Bronchial epithelial cell (primary cell): ENCODE measurements around the gene DDX25. TPM values are rescaled to one million over a fixed set of nuclear protein-coding genes. Genes with fewer than 3 reads are reported as not detected.
A peak's percentile ranks its signal among the peaks of the same experiment; 100 is the strongest.

Source experiments
- DNase-seq: peaks from one replicate; pipeline ENCODE4 v3.0.0-alpha.2; 2010; ENCODE audit warnings: low read depth
- FAIRE-seq: peaks from 2 replicates; lab custom pipeline; 2011; peaks lifted over from hg19 to GRCh38; lab: Jason Lieb, UNC
- H3K27me3 ChIP-seq: 2 replicates; pipeline ENCODE4 v1.5.1; 2011; ENCODE audit warnings: low read length; ENCODE audit not compliant: control insufficient read depth, insufficient read depth
- H3K36me3 ChIP-seq: 2 replicates; pipeline ENCODE4 v1.5.1; 2011; ENCODE audit warnings: low read length; ENCODE audit not compliant: control insufficient read depth, insufficient read depth
- H3K4me3 ChIP-seq: 2 replicates; pipeline ENCODE4 v1.5.1; 2011; ENCODE audit warnings: mild to moderate bottlenecking, low read depth, low read length, control low read depth
- total RNA-seq: library from RNA; depleted of rRNA; stranded (reverse); fragments of >200 nt; gene quantifications from 2 replicates; pipeline ENCODE4 v1.2.1, GENCODE V29; 2014
- TF ChIP-seq, protein P1 (sequence below): IDR thresholded peaks from 2 replicates; pipeline ENCODE4 v1.5.1; 2011; ENCODE audit warnings: mild to moderate bottlenecking, moderate library complexity, low read length, control low read depth, inconsistent platforms; ENCODE audit not compliant: insufficient read depth, severe bottlenecking

DDX25 gene
- total RNA-seq, 1 donor from 2014 or later, result not detected

DNA sequence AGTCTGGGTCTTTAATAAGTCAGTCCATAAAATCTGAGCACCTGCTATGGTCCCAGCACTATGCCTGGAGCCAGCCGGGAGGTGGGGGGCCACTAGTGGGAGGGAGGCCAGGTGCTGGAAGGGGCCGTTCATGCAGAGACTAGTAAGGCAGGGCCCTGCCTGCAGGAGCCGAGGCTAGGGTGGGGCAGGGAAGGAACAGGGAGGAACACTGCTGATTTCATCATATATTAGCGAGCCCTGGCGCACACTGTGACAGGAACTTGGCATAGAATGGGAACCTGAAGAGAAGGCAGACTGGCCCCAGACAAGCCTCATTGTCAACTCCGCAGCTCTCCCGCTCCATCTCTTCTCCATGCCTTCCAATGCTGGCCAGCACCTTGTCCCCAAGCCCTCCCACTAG lies 48.7 kb downstream of the DDX25 start:
- H3K4me3 ChIP-seq, result no peak overlapping the region
- H3K27me3 ChIP-seq, result no peaks in the 10 kb centered on the region
- no peaks in the 10 kb centered on the region for H3K36me3 ChIP-seq
- FAIRE-seq, result no peak
- DNase-seq, result no peak
- TF ChIP-seq, protein P1, sequence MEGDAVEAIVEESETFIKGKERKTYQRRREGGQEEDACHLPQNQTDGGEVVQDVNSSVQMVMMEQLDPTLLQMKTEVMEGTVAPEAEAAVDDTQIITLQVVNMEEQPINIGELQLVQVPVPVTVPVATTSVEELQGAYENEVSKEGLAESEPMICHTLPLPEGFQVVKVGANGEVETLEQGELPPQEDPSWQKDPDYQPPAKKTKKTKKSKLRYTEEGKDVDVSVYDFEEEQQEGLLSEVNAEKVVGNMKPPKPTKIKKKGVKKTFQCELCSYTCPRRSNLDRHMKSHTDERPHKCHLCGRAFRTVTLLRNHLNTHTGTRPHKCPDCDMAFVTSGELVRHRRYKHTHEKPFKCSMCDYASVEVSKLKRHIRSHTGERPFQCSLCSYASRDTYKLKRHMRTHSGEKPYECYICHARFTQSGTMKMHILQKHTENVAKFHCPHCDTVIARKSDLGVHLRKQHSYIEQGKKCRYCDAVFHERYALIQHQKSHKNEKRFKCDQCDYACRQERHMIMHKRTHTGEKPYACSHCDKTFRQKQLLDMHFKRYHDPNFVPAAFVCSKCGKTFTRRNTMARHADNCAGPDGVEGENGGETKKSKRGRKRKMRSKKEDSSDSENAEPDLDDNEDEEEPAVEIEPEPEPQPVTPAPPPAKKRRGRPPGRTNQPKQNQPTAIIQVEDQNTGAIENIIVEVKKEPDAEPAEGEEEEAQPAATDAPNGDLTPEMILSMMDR, result no peak

DNA sequence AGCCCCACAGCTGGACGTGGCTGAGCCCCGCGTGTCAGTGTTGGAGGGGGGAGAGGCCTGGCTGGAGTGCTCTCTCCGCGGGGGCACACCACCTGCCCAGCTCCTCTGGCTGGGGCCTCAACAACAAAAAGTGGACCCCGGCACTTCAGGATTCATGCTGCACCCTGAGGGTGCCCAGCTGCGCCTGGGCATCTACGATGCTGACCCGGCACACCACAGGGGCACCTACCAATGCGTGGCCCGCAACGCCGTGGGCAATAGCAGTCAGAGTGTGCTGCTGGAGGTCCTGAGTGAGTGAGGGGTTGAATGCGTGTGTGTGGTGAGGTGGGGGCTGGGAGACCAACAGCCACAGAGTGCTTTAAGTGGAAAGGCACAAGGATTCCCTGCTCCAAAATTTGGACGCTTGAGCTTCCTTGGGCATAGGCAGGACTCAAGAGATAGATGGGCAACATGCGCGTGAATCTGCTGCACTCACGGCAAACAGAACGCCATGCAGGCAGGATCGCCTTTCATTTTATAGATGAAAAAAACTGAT lies 49.2 kb downstream of the DDX25 start:
- TF ChIP-seq, protein P1, result no peak
- no peaks in the 10 kb centered on the region for H3K36me3 ChIP-seq
- DNase-seq, result no peak
- FAIRE-seq, result peak; percentile 36
- no peak overlapping the region for H3K4me3 ChIP-seq
- no peaks in the 10 kb centered on the region for H3K27me3 ChIP-seq

DNA sequence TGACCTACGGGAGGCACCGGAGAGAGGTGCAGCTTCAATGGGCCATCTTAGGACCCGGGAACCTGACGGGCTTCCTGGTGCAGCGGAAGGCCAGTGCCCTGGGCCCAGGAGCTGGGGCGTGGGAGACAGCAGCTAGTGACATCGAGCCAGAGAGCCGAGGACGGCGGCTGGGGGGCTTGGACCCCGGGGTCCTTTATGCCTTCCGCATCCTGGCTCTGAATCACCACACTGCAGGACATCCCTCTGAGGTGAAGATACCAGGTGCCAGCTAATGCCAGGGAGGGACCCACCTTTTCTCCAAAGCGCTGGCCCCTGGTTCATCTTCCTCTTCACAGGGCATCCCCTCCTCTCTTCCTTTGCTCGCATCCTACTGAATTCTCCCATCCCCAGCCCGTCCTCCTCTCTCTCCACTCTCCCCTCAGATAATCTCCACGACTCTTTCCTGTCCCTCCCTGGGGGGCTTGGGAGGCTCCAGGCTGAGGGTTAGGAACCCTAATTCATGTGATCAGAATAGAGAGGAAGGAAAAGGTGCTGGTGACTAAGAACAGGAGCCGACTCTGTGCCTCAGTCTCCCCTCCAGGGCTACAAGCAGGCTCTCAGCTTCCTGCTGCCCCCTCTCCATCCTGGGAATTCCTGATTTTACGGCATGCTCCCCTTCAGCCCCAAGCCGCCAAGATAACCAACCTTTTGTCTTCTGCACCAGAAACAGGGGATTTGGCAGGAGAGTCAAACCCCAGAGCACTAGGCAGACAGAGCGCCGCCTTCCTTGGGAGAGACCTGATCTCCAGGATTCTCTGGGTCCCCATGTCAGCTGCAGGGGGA lies 50.0 kb downstream of the DDX25 start:
- H3K4me3 ChIP-seq, result no peak overlapping the region
- H3K27me3 ChIP-seq, result no peaks in the 10 kb centered on the region
- TF ChIP-seq, protein P1, result no peak
- FAIRE-seq (no peak), DNase-seq (no peak)
- no peaks in the 10 kb centered on the region for H3K36me3 ChIP-seq

DNA sequence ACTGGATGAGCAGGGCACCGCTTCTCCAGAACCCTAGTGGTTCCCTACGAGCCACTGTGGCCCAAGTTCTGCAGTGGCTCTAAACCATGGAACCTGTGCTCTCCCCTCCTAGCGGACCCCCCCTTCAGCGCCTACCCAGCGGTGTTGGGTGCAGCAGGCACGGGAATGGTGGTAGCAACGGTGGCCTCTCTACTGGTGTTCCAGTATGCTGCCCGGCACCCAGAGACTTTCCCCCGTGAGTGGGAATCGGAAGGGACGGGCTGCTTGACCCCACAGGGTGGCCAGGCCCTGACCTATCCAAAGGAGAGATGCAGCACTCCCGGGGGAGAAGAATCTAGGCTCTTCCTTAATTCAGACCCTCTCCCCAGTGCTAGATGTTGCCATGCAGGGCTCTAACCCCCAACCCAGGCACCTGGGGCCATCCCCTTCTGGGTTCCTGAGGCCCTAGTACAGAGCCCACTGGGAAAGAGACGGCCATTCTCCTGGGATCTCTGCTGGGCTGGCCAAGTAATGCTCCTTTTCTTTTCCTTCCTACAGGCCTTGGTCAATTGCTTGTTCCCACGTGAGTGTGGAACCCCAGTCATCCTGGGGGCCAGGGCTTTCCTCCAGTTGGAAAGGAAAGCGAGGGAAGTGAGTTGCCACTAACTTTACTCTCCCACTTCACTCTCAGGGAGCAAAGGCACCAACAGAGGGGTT lies 50.8 kb downstream of the DDX25 start:
- Histone ChIP-seq H3K27me3 (no peaks in the 10 kb centered on the region), H3K4me3 (no peak overlapping the region), H3K36me3 (no peaks in the 10 kb centered on the region)
- DNase-seq, result no peak
- FAIRE-seq, result no peak
- TF ChIP-seq, protein P1, result no peak

DNA sequence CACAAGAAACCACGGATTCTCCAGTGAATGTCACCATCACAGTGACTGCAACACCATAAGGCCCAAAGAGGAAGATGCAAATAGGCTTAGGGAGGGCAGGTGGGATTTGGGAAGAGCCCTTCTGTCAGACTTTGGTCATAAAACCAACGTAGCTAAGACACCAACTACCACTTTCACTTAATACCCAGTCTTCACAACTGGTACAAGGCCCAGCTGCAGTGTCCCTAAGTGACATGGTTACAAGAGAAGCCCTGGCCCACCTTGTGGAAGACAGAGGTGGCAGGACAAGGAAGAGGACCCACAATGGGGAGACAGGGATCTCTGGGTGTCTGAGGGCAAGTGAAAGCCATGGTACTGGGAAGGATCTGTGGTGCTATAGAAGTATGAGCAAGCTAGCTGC lies 51.5 kb downstream of the DDX25 start:
- TF ChIP-seq, protein P1, result no peak
- no peak for DNase-seq
- no peaks in the 10 kb centered on the region for H3K27me3 ChIP-seq
- H3K4me3 ChIP-seq, result no peak overlapping the region
- FAIRE-seq, result no peak
- H3K36me3 ChIP-seq, result no peaks in the 10 kb centered on the region
